K562 (cell line): ENCODE data around the gene IZUMO4. TPM values are rescaled to one million over a fixed set of nuclear protein-coding genes. Genes with fewer than 3 reads are reported as not detected.

Experiments
- FIP1L1 ChIP-seq: fragments of 200-400 bp; formaldehyde crosslinking; IDR thresholded peaks from 2 replicates; pipeline ENCODE4 v1.6.1; 2018; ENCODE audit warnings: mild to moderate bottlenecking, low read depth, low read length; ENCODE audit not compliant: poor library complexity, severe bottlenecking
- GTF2F1 ChIP-seq: IDR thresholded peaks from 2 replicates; pipeline ENCODE4 v1.6.1; 2011; ENCODE audit warnings: low read depth, low read length, improper control_type of control experiment
- HDAC6 ChIP-seq: IDR thresholded peaks from 2 replicates; pipeline ENCODE4 v1.6.1; 2012; ENCODE audit warnings: low read depth, mild to moderate bottlenecking, control low read depth, inconsistent platforms, low read length, moderate library complexity
- LEF1 ChIP-seq: fragments of 450-650 bp; IDR thresholded peaks from 2 replicates; pipeline ENCODE4 v1.6.1; 2016; ENCODE audit warnings: mild to moderate bottlenecking
- MED1 ChIP-seq: sonication (generic); formaldehyde crosslinking; IDR thresholded peaks from 2 replicates; pipeline ENCODE4 v1.8.1; 2023; ENCODE audit warnings: missing genetic modification reagents, borderline replicate concordance
- MXI1 ChIP-seq: IDR thresholded peaks from 2 replicates; pipeline ENCODE4 v1.6.1; 2011; ENCODE audit warnings: low read depth, mild to moderate bottlenecking, improper control_type of control experiment, low read length
- NR2C1 ChIP-seq, 2 experiments: fragments of 450-650 bp; IDR thresholded peaks; 2 replicates each; pipeline ENCODE4 v1.6.1; 2017; ENCODE audit warnings: mild to moderate bottlenecking in 2 of 2, antibody characterized with exemption in 1 of 2, inconsistent platforms in 1 of 2, missing compliant biosample characterization in 1 of 2, missing genetic modification characterization in 1 of 2
- POLR2G ChIP-seq: fragments of 200-400 bp; formaldehyde crosslinking; IDR thresholded peaks from 2 replicates; pipeline ENCODE4 v1.6.1; 2017; ENCODE audit warnings: low read depth, mild to moderate bottlenecking, antibody characterized with exemption, low read length, moderate library complexity
- RBFOX2 ChIP-seq: fragments of 200-400 bp; formaldehyde crosslinking; IDR thresholded peaks from 2 replicates; pipeline ENCODE4 v1.6.1; 2017; ENCODE audit warnings: low read depth, mild to moderate bottlenecking, low read length, moderate library complexity
- RFX5 ChIP-seq: IDR thresholded peaks from 2 replicates; pipeline ENCODE4 v1.6.1; 2011; ENCODE audit warnings: low read depth, mild to moderate bottlenecking, improper control_type of control experiment, low read length
- SAP30 ChIP-seq: fragments of 200-600 bp; sonication (generic); IDR thresholded peaks from 2 replicates; pipeline ENCODE4 v1.6.1; 2012; ENCODE audit warnings: borderline replicate concordance, low read depth, mild to moderate bottlenecking, moderate library complexity, low read length, control low read depth, inconsistent platforms; ENCODE audit not compliant: insufficient read depth, poor library complexity, severe bottlenecking
- STAG1 ChIP-seq: sonication (generic); formaldehyde crosslinking; IDR thresholded peaks from 2 replicates; pipeline ENCODE4 v1.5.0; 2020; ENCODE audit warnings: missing genetic modification reagents, borderline replicate concordance
- TAF1 ChIP-seq: IDR thresholded peaks from 2 replicates; pipeline ENCODE4 v1.6.1; 2011; ENCODE audit warnings: mild to moderate bottlenecking, low read length, moderate library complexity; ENCODE audit not compliant: insufficient read depth, control insufficient read depth, severe bottlenecking; ENCODE audit errors: extremely low read depth
- ZFP36 ChIP-seq: fragments of 150-350 bp; IDR thresholded peaks from 2 replicates; pipeline ENCODE4 v1.6.1; 2018; ENCODE audit warnings: low read length, low read depth; ENCODE audit not compliant: partially characterized antibody
- ZKSCAN8 ChIP-seq: fragments of 200-800 bp; sonication (Bioruptor generic); IDR thresholded peaks from 2 replicates; pipeline ENCODE4 v1.6.1; 2016; ENCODE audit warnings: missing genetic modification characterization, missing compliant biosample characterization
- ZNF174 ChIP-seq: fragments of 250-450 bp; sonication (Bioruptor Pico); IDR thresholded peaks from 2 replicates; pipeline ENCODE4 v1.4.0; 2020; ENCODE audit warnings: mild to moderate bottlenecking
- ZNF431 ChIP-seq: sonication (generic); formaldehyde crosslinking; IDR thresholded peaks from 2 replicates; pipeline ENCODE4 v1.8.0; 2022; ENCODE audit warnings: mild to moderate bottlenecking, missing genetic modification reagents
- polyA plus RNA-seq, 8 experiments: library from polyadenylated mRNA; depleted of rRNA in 4 of 8; stranded (reverse) in 5 of 8; unstranded in 3 of 8; fragments of >200 nt; fragmentation: Nextera tagmentation in 2 of 8; fragmentation: Illumina TruSeq in 1 of 8; extraction: Ambion mirVana in 2 of 8; extraction: Trizol in 1 of 8; gene quantifications; 2 replicates each; pipeline versions ENCODE4 v1.2.1 to v1.2.3, GENCODE V29; 2011 to 2014; ENCODE audit warnings: inconsistent platforms in 1 of 8, missing spikeins in 1 of 8
- total RNA-seq, 7 experiments: library from RNA; depleted of rRNA in 6 of 7; stranded (reverse); fragments of >200 nt in 6 of 7; fragmentation: Illumina TruSeq in 2 of 7; extraction: Trizol in 2 of 7; gene quantifications; 2 replicates each; pipeline versions ENCODE4 v1.2.1 to v1.2.3, GENCODE V29; 2011 to 2021; ENCODE audit warnings: low replicate concordance in 1 of 7
- TF ChIP-seq, protein P1 (sequence below), 2 experiments: fragments of 450-650 bp; conservative IDR thresholded peaks; 2 replicates each; pipeline ENCODE4 v1.6.1; 2017; ENCODE audit warnings: mild to moderate bottlenecking in 2 of 2, moderate library complexity in 2 of 2
- TF ChIP-seq, protein P2 (sequence below): fragments of 200-800 bp; sonication (Bioruptor generic); IDR thresholded peaks from 2 replicates; pipeline ENCODE4 v1.6.1; 2017; ENCODE audit warnings: missing genetic modification characterization, missing compliant biosample characterization
- TF ChIP-seq, protein P3 (sequence below): fragments of 450-650 bp; conservative IDR thresholded peaks from 2 replicates; pipeline ENCODE4 v1.6.1; 2016; ENCODE audit warnings: missing genetic modification characterization, low read depth, mild to moderate bottlenecking, control low read depth, missing compliant biosample characterization

The IZUMO4 gene
- total and polyA plus RNA-seq, 9 of the 15 experiments (the other 6 are each of a cell fraction or from before 2014, with no cell fraction given), result 0.07 to 3.9 (median 1.2) TPM

DNA sequence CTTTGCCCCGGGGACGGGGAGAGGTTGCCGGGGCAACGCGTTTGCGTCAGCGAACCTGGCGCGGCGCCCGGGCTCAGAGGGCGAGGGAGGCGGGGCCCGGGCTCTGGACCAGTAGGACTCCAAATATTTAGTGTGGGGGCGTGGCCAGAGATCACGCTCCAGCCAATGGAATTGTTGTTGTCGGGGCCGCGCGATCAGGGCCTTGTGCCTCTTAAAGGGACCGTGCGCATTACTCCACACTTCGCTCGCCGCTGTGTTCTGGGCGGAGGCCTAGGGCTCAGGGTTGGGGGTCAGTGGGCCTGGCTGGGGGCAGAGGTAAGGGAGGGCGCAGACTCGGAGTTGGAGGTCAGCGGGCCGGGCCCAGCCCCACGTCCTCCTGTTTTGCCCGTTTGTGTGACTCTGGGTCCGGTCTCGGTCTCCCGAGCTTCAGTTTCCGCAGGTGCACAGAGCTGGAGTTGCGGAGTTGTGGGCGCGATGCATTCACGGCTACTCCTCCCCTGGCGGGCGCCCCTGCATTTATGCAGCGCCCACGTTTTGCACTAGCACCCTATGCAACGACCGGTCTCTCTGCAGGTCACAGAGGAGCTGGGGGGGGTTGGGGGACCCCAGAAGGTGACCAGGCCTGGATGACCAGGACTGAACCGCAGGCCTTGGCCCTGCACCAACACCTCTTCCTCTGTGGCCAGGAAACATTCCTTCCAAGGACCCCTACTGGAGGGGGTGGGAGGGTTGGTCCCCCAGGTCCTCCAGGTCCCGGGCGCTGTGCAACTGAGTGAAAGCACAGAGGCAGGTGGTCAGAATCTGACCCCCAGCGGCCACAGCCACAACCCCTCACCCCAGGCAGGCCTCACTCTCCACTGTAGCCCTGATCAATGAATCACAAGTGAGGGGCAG is 35.0 kb upstream of the IZUMO4 start (continued):
- peak; percentile 56 for TF ChIP-seq TAF1
- TF ChIP-seq ZNF174 (CRISPR knock-in tag), result no peak
- peak; percentile 94 for TF ChIP-seq POLR2G
- no peak for TF ChIP-seq HDAC6
- TF ChIP-seq, protein P1, sequence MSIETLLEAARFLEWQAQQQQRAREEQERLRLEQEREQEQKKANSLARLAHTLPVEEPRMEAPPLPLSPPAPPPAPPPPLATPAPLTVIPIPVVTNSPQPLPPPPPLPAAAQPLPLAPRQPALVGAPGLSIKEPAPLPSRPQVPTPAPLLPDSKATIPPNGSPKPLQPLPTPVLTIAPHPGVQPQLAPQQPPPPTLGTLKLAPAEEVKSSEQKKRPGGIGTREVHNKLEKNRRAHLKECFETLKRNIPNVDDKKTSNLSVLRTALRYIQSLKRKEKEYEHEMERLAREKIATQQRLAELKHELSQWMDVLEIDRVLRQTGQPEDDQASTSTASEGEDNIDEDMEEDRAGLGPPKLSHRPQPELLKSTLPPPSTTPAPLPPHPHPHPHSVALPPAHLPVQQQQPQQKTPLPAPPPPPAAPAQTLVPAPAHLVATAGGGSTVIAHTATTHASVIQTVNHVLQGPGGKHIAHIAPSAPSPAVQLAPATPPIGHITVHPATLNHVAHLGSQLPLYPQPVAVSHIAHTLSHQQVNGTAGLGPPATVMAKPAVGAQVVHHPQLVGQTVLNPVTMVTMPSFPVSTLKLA (conservative IDR thresholded peaks at IDR 0.05), result peak; percentile 57 to 59
- 0 out of 2 replicates have a peak, but pooled peaks have one; percentile 14 for TF ChIP-seq NR2C1 (IDR thresholded peaks at IDR 0.05)
- peak; percentile 52 for TF ChIP-seq NR2C1 (tag; IDR thresholded peaks at IDR 0.05)
- no peak for TF ChIP-seq ZNF431 (CRISPR knock-in tag)
- TF ChIP-seq ZFP36, result no peak
- 0 out of 2 replicates have a peak, but pooled peaks have one; percentile 39 for TF ChIP-seq STAG1
- TF ChIP-seq, protein P2, sequence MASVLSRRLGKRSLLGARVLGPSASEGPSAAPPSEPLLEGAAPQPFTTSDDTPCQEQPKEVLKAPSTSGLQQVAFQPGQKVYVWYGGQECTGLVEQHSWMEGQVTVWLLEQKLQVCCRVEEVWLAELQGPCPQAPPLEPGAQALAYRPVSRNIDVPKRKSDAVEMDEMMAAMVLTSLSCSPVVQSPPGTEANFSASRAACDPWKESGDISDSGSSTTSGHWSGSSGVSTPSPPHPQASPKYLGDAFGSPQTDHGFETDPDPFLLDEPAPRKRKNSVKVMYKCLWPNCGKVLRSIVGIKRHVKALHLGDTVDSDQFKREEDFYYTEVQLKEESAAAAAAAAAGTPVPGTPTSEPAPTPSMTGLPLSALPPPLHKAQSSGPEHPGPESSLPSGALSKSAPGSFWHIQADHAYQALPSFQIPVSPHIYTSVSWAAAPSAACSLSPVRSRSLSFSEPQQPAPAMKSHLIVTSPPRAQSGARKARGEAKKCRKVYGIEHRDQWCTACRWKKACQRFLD (CRISPR knock-in tag), result no peak
- TF ChIP-seq RFX5, result peak; percentile 48; the same call in 1 of the 2 replicates
- TF ChIP-seq MXI1, result peak; percentile 93
- no peak for TF ChIP-seq LEF1
- TF ChIP-seq ZKSCAN8 (CRISPR knock-in tag), result peak; percentile 85; the same call in 1 of the 2 replicates
- TF ChIP-seq, protein P3, sequence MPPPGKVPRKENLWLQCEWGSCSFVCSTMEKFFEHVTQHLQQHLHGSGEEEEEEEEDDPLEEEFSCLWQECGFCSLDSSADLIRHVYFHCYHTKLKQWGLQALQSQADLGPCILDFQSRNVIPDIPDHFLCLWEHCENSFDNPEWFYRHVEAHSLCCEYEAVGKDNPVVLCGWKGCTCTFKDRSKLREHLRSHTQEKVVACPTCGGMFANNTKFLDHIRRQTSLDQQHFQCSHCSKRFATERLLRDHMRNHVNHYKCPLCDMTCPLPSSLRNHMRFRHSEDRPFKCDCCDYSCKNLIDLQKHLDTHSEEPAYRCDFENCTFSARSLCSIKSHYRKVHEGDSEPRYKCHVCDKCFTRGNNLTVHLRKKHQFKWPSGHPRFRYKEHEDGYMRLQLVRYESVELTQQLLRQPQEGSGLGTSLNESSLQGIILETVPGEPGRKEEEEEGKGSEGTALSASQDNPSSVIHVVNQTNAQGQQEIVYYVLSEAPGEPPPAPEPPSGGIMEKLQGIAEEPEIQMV (tag), result no peak
- peak; percentile 15 for TF ChIP-seq SAP30
- TF ChIP-seq MED1 (CRISPR knock-in tag), result 0 out of 2 replicates have a peak, but pooled peaks have one; percentile 57
- peak; percentile 73 for TF ChIP-seq FIP1L1
- peak; percentile 92 for TF ChIP-seq RBFOX2
- TF ChIP-seq GTF2F1, result peak; percentile 20; the same call in 1 of the 2 replicates
